ENCODE data around the gene PROK2.

Gene PROK2

GRCh38 chr3:71784914-71785531 is at the start of gene PROK2:
TSS of gene PROK2 (minus strand) at chr3:71785148. CDS start at chr3:71785052, 96 bp downstream.
- peak; percentile 32 for DNase-seq

GRCh38 chr3:71831599-71831998 is 46.7 kb upstream of the PROK2 start:
- DNase-seq, result no peak

- DNase-seq, result no peak
Observed at GRCh38 chr3:71825551-71826283, 40.8 kb upstream of the PROK2 start.

- no peak for DNase-seq
Observed at GRCh38 chr3:71821116-71821515, 36.2 kb upstream of the PROK2 start.

GRCh38 chr3:71817262-71817661 is 32.3 kb upstream of the PROK2 start:
- DNase-seq, result no peak

GRCh38 chr3:71816767-71817156 is 31.8 kb upstream of the PROK2 start:
- DNase-seq, result no peak

GRCh38 chr3:71815340-71816067 is 30.6 kb upstream of the PROK2 start:
- no peak for DNase-seq

GRCh38 chr3:71813704-71814103 is 28.8 kb upstream of the PROK2 start:
- no peak for DNase-seq

- no peak for DNase-seq
Observed at GRCh38 chr3:71813073-71813472, 28.1 kb upstream of the PROK2 start.

GRCh38 chr3:71810056-71810455 is 25.1 kb upstream of the PROK2 start:
- DNase-seq, result no peak

GRCh38 chr3:71809321-71810026 is 24.5 kb upstream of the PROK2 start:
- DNase-seq, result no peak

- no peak for DNase-seq
Observed at GRCh38 chr3:71806736-71807135, 21.8 kb upstream of the PROK2 start.

GRCh38 chr3:71805691-71806090 is 20.7 kb upstream of the PROK2 start:
- DNase-seq, result no peak

- DNase-seq, result no peak
Observed at GRCh38 chr3:71805199-71805598, 20.3 kb upstream of the PROK2 start.

- DNase-seq, result no peak
Observed at GRCh38 chr3:71803248-71803647, 18.3 kb upstream of the PROK2 start.

- DNase-seq, result no peak
Observed at GRCh38 chr3:71801986-71802385, 17.0 kb upstream of the PROK2 start.

GRCh38 chr3:71800023-71800422 is 15.1 kb upstream of the PROK2 start:
- DNase-seq, result no peak

- no peak for DNase-seq
Observed at GRCh38 chr3:71797455-71797854, 12.5 kb upstream of the PROK2 start.

GRCh38 chr3:71796290-71796689 is 11.3 kb upstream of the PROK2 start:
- DNase-seq, result no peak

GRCh38 chr3:71791634-71792033 is 6.7 kb upstream of the PROK2 start:
- no peak for DNase-seq

GRCh38 chr3:71789922-71790321 is 5.0 kb upstream of the PROK2 start:
- DNase-seq, result no peak

- DNase-seq, result no peak
Observed at GRCh38 chr3:71787851-71788405, 3.0 kb upstream of the PROK2 start.

- no peak for DNase-seq
Observed at GRCh38 chr3:71786551-71786950, 1.6 kb upstream of the PROK2 start.

Data from activated CD4-positive, CD25-positive, alpha-beta regulatory T cell treated with anti-CD3 and anti-CD28 coated beads, Interleukin-2, amount 50 U/mL, for 72 hours (primary cell).